Ascending aorta (tissue), 2 donors: ENCODE results near the gene KRTAP10-8. TPM values are rescaled to one million over a fixed set of nuclear protein-coding genes. Genes with fewer than 3 reads are reported as not detected.

Experiments
- DNase-seq, 2 donors: peaks; one replicate each; pipeline ENCODE4 v3.0.0-alpha.2; 2019; ENCODE audit warnings: low spot score in 2 of 2
- H3K27ac ChIP-seq, 2 donors: fragments of 200-600 bp; sonication (generic); one replicate each; pipeline ENCODE4 v1.5.1; 2016 to 2017; ENCODE audit warnings: mild to moderate bottlenecking in 1 of 2
- H3K27me3 ChIP-seq: fragments of 200-600 bp; sonication (generic); one replicate; pipeline ENCODE4 v1.5.1; 2017
- H3K36me3 ChIP-seq, 2 donors: fragments of 200-600 bp; sonication (generic); one replicate each; pipeline ENCODE4 v1.5.1; 2016
- H3K4me1 ChIP-seq, 2 donors: fragments of 200-600 bp; sonication (generic); one replicate each; pipeline ENCODE4 v1.5.1; 2016 to 2017; ENCODE audit warnings: mild to moderate bottlenecking in 1 of 2
- H3K4me3 ChIP-seq, 2 donors: fragments of 200-600 bp; sonication (generic); one replicate each; pipeline ENCODE4 v1.5.1; 2016 to 2017; ENCODE audit warnings: mild to moderate bottlenecking in 1 of 2
- H3K9me3 ChIP-seq, 2 donors: fragments of 200-600 bp; sonication (generic); one replicate each; pipeline ENCODE4 v1.5.1; 2016
- CTCF ChIP-seq, 3 experiments: fragments of 200-600 bp in 2 of 3; fragments of 450-650 bp in 1 of 3; sonication (generic) in 2 of 3; IDR thresholded peaks; one replicate each; pipeline ENCODE4 v1.5.1; 2016 to 2019; ENCODE audit warnings: antibody characterized with exemption in 3 of 3, mild to moderate bottlenecking in 1 of 3, moderate library complexity in 1 of 3
- intact Hi-C: fragments of 100-400 bp; cut with DNase I; formaldehyde crosslinking; loops from one replicate; pipeline ENCODE4 v1.15.1; 2023
- total RNA-seq: library from RNA; depleted of rRNA; stranded (reverse); fragments of >200 nt; gene quantifications from one replicate; pipeline ENCODE4 v1.1.0, GENCODE V29; 2016

The KRTAP10-8 gene
- total RNA-seq, 1 donor from 2014 or later: not detected

DNA sequence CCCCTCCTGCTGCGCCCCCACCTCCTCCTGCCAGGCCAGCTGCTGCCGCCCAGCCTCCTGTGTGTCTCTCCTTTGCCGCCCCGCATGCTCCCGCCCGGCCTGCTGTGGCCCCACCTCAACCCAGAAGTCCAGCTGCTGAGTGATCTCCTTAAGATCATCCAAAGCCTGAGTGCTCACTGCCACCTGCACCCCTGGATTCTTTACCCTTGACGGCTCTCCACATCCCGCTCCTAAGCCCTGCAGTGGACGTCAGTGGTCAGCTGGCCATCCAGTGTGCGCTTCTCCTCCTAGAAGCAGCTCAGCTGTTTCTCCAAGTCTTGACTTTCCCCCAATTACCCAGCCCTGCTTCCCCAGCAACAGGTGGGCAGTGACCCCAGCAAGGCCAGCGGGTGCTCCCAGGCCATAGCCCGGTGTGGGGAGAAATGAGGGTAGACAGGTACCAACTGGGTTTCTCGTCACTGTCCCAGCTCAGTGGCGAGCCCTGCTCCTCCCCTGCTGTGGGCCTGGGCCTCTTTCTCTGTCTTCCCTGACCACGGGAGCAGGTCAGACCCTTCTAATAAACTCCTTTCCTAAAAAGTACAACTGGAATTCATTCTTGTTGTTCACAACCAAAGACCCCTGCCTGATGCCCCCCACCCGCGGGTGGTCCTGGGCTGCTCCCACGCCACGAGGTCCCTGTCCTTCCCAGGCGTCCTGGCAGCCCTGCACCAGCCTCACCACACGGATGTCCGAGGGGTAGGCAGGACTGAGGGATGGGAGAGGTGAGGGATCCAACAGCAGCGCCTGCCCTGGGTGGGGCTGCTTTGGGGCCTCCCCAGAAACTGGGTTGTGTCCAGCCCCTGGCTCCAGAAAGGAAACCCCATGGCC, 10.1 kb upstream of the KRTAP10-8 start:
- DNase-seq: no peak

GRCh38 chr21:44602463-44602850, 9.4 kb upstream of the KRTAP10-8 start:
- Histone ChIP-seq H3K27me3 (no peaks in the 10 kb centered on the region), H3K4me3 (no peak overlapping the region), H3K4me1 (no peaks in the 10 kb centered on the region), H3K36me3 (no peaks in the 10 kb centered on the region), H3K27ac (no peak overlapping the region), H3K9me3 (no peaks in the 10 kb centered on the region)
- intact Hi-C loops: no loop called here
- TF ChIP-seq CTCF (IDR thresholded peaks at IDR 0.05): no peak
- DNase-seq: no peak

More for the DNA sequence above, 10.1 kb upstream of the KRTAP10-8 start:
- Histone ChIP-seq H3K27me3 (no peaks in the 10 kb centered on the region), H3K9me3 (no peaks in the 10 kb centered on the region), H3K36me3 (no peaks in the 10 kb centered on the region), H3K27ac (no peak overlapping the region), H3K4me3 (no peak overlapping the region), H3K4me1 (no peaks in the 10 kb centered on the region)
- TF ChIP-seq CTCF (IDR thresholded peaks at IDR 0.05): no peak
- intact Hi-C loops: no loop called here

DNA sequence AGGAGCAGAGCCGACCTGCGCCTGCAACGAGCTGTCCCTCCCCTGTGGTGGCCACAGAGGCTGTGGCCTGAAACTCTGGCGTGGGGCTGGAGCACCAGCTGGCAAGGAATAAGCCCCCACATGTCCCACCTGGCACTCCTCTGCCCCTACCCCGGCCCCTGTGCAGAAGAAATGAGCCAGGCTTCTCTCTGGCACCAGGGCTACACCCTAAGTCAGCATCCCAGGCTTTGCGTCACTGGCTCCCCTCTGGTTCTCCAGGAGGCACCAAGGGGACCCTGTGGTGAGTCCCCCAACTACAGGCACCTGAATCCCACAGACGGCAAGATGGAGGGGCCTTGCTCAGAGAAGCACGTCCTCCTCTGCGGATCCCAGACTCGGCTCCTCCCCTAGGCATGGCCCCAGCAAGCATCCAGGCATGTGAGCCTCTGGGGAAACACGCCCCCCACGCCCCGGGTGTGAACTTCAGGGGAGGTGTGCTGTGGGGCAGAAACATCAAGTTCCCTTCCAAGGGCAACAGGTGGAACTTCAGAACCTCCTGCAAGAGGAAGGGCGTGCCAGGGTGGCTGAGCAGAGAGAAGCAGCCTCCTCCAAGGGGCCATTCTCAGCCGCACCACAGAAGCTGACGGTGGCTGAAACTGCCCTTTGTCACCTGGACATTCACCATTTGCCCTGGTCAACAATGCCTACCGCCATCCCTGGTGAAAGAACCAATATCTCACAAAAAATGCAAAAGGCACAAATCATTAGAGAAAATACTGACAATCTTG, 8.6 kb upstream of the KRTAP10-8 start:
- no peak for TF ChIP-seq CTCF (IDR thresholded peaks at IDR 0.05)
- Histone ChIP-seq H3K4me1 (no peaks in the 10 kb centered on the region), H3K27ac (no peak overlapping the region), H3K4me3 (no peak overlapping the region), H3K36me3 (no peaks in the 10 kb centered on the region), H3K9me3 (no peaks in the 10 kb centered on the region), H3K27me3 (no peaks in the 10 kb centered on the region)
- DNase-seq: no peak
- intact Hi-C loops: no loop called here

- no peak for TF ChIP-seq CTCF (IDR thresholded peaks at IDR 0.05)
- H3K27me3 ChIP-seq: no peaks in the 10 kb centered on the region
- no peak for DNase-seq
These were observed 8.0 kb upstream of the KRTAP10-8 start for GRCh38 chr21:44603911-44604310.

DNA sequence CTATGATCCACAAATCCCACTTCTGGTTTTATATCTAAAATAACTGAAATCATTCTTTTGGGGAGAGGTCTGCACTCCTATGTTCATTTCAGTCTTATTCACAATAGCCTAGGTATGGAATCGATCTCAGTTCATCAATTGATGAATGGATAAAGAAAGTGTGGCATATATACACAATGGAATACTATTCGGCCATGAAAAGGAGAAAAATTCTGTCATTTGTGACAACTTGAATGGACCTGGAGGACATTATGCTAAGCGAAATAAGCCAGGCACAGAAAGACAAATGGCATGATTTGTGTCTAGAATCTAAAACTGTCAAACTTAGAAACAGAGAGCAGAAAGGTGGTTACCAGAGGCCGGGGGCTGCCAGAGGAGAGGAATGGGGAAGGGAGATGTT, 5.4 kb upstream of the KRTAP10-8 start:
- intact Hi-C loops: no loop called here
- H3K27me3 ChIP-seq: no peaks in the 10 kb centered on the region
- no peaks in the 10 kb centered on the region for H3K4me1 ChIP-seq
- no peak for DNase-seq
- no peaks in the 10 kb centered on the region for H3K36me3 ChIP-seq
- TF ChIP-seq CTCF (IDR thresholded peaks at IDR 0.05): no peak
- no peak overlapping the region for H3K4me3 ChIP-seq
- H3K27ac ChIP-seq: no peak overlapping the region
- H3K9me3 ChIP-seq: no peaks in the 10 kb centered on the region

More at GRCh38 chr21:44603911-44604310, 8.0 kb upstream of the KRTAP10-8 start:
- Histone ChIP-seq H3K9me3 (no peaks in the 10 kb centered on the region), H3K27ac (no peak overlapping the region), H3K4me1 (no peaks in the 10 kb centered on the region), H3K36me3 (no peaks in the 10 kb centered on the region), H3K4me3 (no peak overlapping the region)
- intact Hi-C loops: no loop called here
